Astrocyte (in vitro differentiated cells and primary cell): Measurements from ENCODE around the gene DPYSL3. TPM values are rescaled to one million over a fixed set of nuclear protein-coding genes. Genes with fewer than 3 reads are reported as not detected.

Source experiments
- DNase-seq: peaks from one replicate; pipeline ENCODE4 v3.0.0-alpha.2; 2010; ENCODE audit warnings: low read depth
- FAIRE-seq: peaks from 2 replicates; lab custom pipeline; 2011; peaks lifted over from hg19 to GRCh38; lab: Jason Lieb, UNC
- H2AFZ ChIP-seq: 2 replicates; pipeline ENCODE4 v1.6.0; 2012; ENCODE audit warnings: low read depth, low read length, inconsistent platforms
- H3K27ac ChIP-seq: 2 replicates; pipeline ENCODE4 v1.5.1; 2011; ENCODE audit warnings: low read depth, low read length, inconsistent platforms
- H3K27me3 ChIP-seq: 2 replicates; pipeline ENCODE4 v1.6.0; 2011; ENCODE audit warnings: low read length, inconsistent platforms; ENCODE audit not compliant: insufficient read depth
- H3K36me3 ChIP-seq: 2 replicates; pipeline ENCODE4 v1.5.1; 2011; ENCODE audit warnings: low read length, inconsistent platforms; ENCODE audit not compliant: insufficient read depth
- H3K4me1 ChIP-seq: 2 replicates; pipeline ENCODE4 v1.5.1; 2011; ENCODE audit warnings: low read length, inconsistent platforms; ENCODE audit not compliant: insufficient read depth
- H3K4me2 ChIP-seq: 2 replicates; pipeline ENCODE4 v1.6.0; 2012; ENCODE audit warnings: low read length, inconsistent platforms
- H3K4me3 ChIP-seq: 2 replicates; pipeline ENCODE4 v1.5.1; 2011; ENCODE audit warnings: low read depth, mild to moderate bottlenecking, low read length, inconsistent platforms; ENCODE audit not compliant: insufficient read depth
- H3K79me2 ChIP-seq: 2 replicates; pipeline ENCODE4 v1.6.0; 2012; ENCODE audit warnings: mild to moderate bottlenecking, low read length, inconsistent platforms; ENCODE audit not compliant: insufficient read depth
- H3K9ac ChIP-seq: 2 replicates; pipeline ENCODE4 v1.6.0; 2012; ENCODE audit warnings: mild to moderate bottlenecking, low read length, inconsistent platforms
- H3K9me3 ChIP-seq: 2 replicates; pipeline ENCODE4 v1.5.1; 2012; ENCODE audit warnings: low read depth, mild to moderate bottlenecking, low read length, inconsistent platforms; ENCODE audit not compliant: insufficient read depth
- H4K20me1 ChIP-seq: 2 replicates; pipeline ENCODE4 v1.6.0; 2012; ENCODE audit warnings: low read length, inconsistent platforms; ENCODE audit not compliant: insufficient read depth
- H3K27ac Mint-ChIP-seq: one replicate; pipeline ENCODE4 v1.8.0; 2021; ENCODE audit warnings: mild to moderate bottlenecking, mixed read lengths; ENCODE audit not compliant: unreplicated experiment
- H3K27me3 Mint-ChIP-seq: one replicate; pipeline ENCODE4 v1.8.0; 2021; ENCODE audit warnings: low read depth, mixed read lengths; ENCODE audit not compliant: unreplicated experiment
- H3K36me3 Mint-ChIP-seq: one replicate; pipeline ENCODE4 v1.8.0; 2021; ENCODE audit warnings: low read depth, mixed read lengths; ENCODE audit not compliant: unreplicated experiment
- H3K4me1 Mint-ChIP-seq: one replicate; pipeline ENCODE4 v1.8.0; 2021; ENCODE audit warnings: low read depth, mixed read lengths; ENCODE audit not compliant: unreplicated experiment
- H3K4me3 Mint-ChIP-seq: one replicate; pipeline ENCODE4 v1.8.0; 2021; ENCODE audit warnings: mild to moderate bottlenecking, moderate library complexity, mixed read lengths; ENCODE audit not compliant: unreplicated experiment
- H3K9me3 Mint-ChIP-seq: one replicate; pipeline ENCODE4 v1.8.0; 2021; ENCODE audit warnings: mild to moderate bottlenecking, mixed read lengths; ENCODE audit not compliant: unreplicated experiment
- CTCF ChIP-seq: IDR thresholded peaks from 2 replicates; pipeline ENCODE4 v1.5.1; 2011; ENCODE audit warnings: low read depth, mild to moderate bottlenecking, inconsistent platforms, low read length, moderate library complexity; ENCODE audit not compliant: insufficient read depth
- EZH2 ChIP-seq: IDR thresholded peaks from 2 replicates; pipeline ENCODE4 v1.6.1; 2012; ENCODE audit warnings: mild to moderate bottlenecking, low read length, inconsistent platforms; ENCODE audit not compliant: insufficient read depth
- total RNA-seq: library from RNA; stranded (reverse); gene quantifications from 2 replicates; pipeline ENCODE4 v1.2.1, GENCODE V29; 2021

DPYSL3 gene
- total RNA-seq, 1 donor from 2014 or later, result 197 TPM

GRCh38 chr5:147487031-147487750 is 22.7 kb downstream of the DPYSL3 start:
- H3K36me3 ChIP-seq, result no peaks in the 10 kb centered on the region
- no peak overlapping the region for H3K27ac ChIP-seq
- H4K20me1 ChIP-seq, result peaks cover 14% of the 10 kb centered on the region
- H3K4me3 ChIP-seq, result no peak overlapping the region
- Mint-ChIP-seq H3K4me3 (no peak overlapping the region), H3K27ac (no peak overlapping the region), H3K4me1 (peaks cover 33% of the 10 kb centered on the region), H3K27me3 (no peaks in the 10 kb centered on the region), H3K36me3 (peaks cover 1% of the 10 kb centered on the region), H3K9me3 (no peaks in the 10 kb centered on the region)
- H2AFZ ChIP-seq, result no peak overlapping the region
- no peaks in the 10 kb centered on the region for H3K27me3 ChIP-seq
- FAIRE-seq (no peak), DNase-seq (no peak)
- H3K9ac ChIP-seq, result no peak overlapping the region
- H3K4me2 ChIP-seq, result no peak overlapping the region
- H3K4me1 ChIP-seq, result peaks cover 34% of the 10 kb centered on the region
- no peaks in the 10 kb centered on the region for H3K9me3 ChIP-seq
- peaks cover 80% of the 10 kb centered on the region for H3K79me2 ChIP-seq
- TF ChIP-seq EZH2 (no peak), CTCF (no peak)

- no peak for TF ChIP-seq CTCF
- no peak for TF ChIP-seq EZH2
- Mint-ChIP-seq H3K27ac (no peak overlapping the region), H3K4me1 (peaks cover 39% of the 10 kb centered on the region), H3K36me3 (peaks cover 1% of the 10 kb centered on the region), H3K9me3 (no peaks in the 10 kb centered on the region), H3K4me3 (no peak overlapping the region), H3K27me3 (no peaks in the 10 kb centered on the region)
- peak overlapping the region; percentile 96 for H3K27ac ChIP-seq
- peaks cover 4% of the 10 kb centered on the region for H4K20me1 ChIP-seq
- H3K9ac ChIP-seq, result peak overlapping the region; percentile 24
- no peak overlapping the region for H3K4me2 ChIP-seq
- H3K4me3 ChIP-seq, result no peak overlapping the region
- peaks cover 79% of the 10 kb centered on the region for H3K79me2 ChIP-seq
- no peaks in the 10 kb centered on the region for H3K36me3 ChIP-seq
- no peaks in the 10 kb centered on the region for H3K27me3 ChIP-seq
- no peak overlapping the region for H2AFZ ChIP-seq
- H3K4me1 ChIP-seq, result peaks cover 47% of the 10 kb centered on the region
- DNase-seq (no peak), FAIRE-seq (no peak)
- no peaks in the 10 kb centered on the region for H3K9me3 ChIP-seq
Measured at GRCh38 chr5:147485814-147486213, 24.1 kb downstream of the DPYSL3 start.

- H3K36me3 ChIP-seq, result no peaks in the 10 kb centered on the region
- peak; percentile 67 for FAIRE-seq
- no peak overlapping the region for H3K27ac Mint-ChIP-seq
- no peaks in the 10 kb centered on the region for H3K27me3 Mint-ChIP-seq
- H3K4me1 ChIP-seq, result peaks cover 50% of the 10 kb centered on the region
- H2AFZ ChIP-seq, result no peak overlapping the region
- no peaks in the 10 kb centered on the region for H3K9me3 Mint-ChIP-seq
- no peaks in the 10 kb centered on the region for H3K9me3 ChIP-seq
- peaks cover 1% of the 10 kb centered on the region for H3K36me3 Mint-ChIP-seq
- no peak overlapping the region for H3K4me3 ChIP-seq
- H3K27ac ChIP-seq, result peak overlapping the region; percentile 96
- DNase-seq, result peak; percentile 83
- H3K4me3 Mint-ChIP-seq, result no peak overlapping the region
- peak overlapping the region; percentile 85 for H3K9ac ChIP-seq
- peak overlapping the region; percentile 43 for H3K4me2 ChIP-seq
- H3K4me1 Mint-ChIP-seq, result peaks cover 36% of the 10 kb centered on the region
- peaks cover 78% of the 10 kb centered on the region for H3K79me2 ChIP-seq
- TF ChIP-seq EZH2, result no peak
- TF ChIP-seq CTCF, result no peak
- no peaks in the 10 kb centered on the region for H3K27me3 ChIP-seq
- H4K20me1 ChIP-seq, result no peaks in the 10 kb centered on the region
Measured at GRCh38 chr5:147485046-147485445, 24.8 kb downstream of the DPYSL3 start.
